CD14-positive monocyte (primary cell): Measurements from ENCODE around the gene EMC10. TPM values are rescaled to one million over a fixed set of nuclear protein-coding genes. Genes with fewer than 3 reads are reported as not detected.

ENCODE experiments used
- DNase-seq, 3 donors: peaks; one replicate each; pipeline ENCODE4 v3.0.0-alpha.2; 2011 to 2022
- H2AFZ ChIP-seq: 2 replicates; pipeline ENCODE4 v1.6.0; 2012; ENCODE audit warnings: mild to moderate bottlenecking, low read depth, low read length, inconsistent platforms; ENCODE audit not compliant: insufficient read depth, poor library complexity, severe bottlenecking
- H3K27ac ChIP-seq, 2 donors: 1 replicate in 1 of 2; 2 replicates in 1 of 2; pipeline ENCODE4 v1.5.1; 2012 to 2013; ENCODE audit warnings: low read length in 2 of 2, control low read depth in 1 of 2, inconsistent platforms in 1 of 2, low read depth in 1 of 2, mild to moderate bottlenecking in 1 of 2
- H3K27me3 ChIP-seq, 2 donors: one replicate each; pipeline versions ENCODE4 v1.6.0 to v1.6.1; 2011 to 2013; ENCODE audit warnings: low read length in 2 of 2; ENCODE audit not compliant: control insufficient read depth in 2 of 2, insufficient read depth in 2 of 2
- H3K36me3 ChIP-seq, 2 donors: replicated peaks in 1 of 2; 1 replicate in 1 of 2; 2 replicates in 1 of 2; pipeline versions ENCODE4 v1.5.1 to v1.6.1; 2012 to 2013; ENCODE audit warnings: low read length in 2 of 2, control low read depth in 1 of 2, inconsistent platforms in 1 of 2, mild to moderate bottlenecking in 1 of 2; ENCODE audit not compliant: insufficient read depth in 2 of 2, control insufficient read depth in 1 of 2
- H3K4me1 ChIP-seq, 2 donors: 1 replicate in 1 of 2; 2 replicates in 1 of 2; pipeline versions ENCODE4 v1.5.1 to v1.6.1; 2012 to 2013; ENCODE audit warnings: low read length in 2 of 2, control low read depth in 1 of 2, inconsistent platforms in 1 of 2, mild to moderate bottlenecking in 1 of 2, moderate library complexity in 1 of 2; ENCODE audit not compliant: insufficient read depth in 2 of 2, control insufficient read depth in 1 of 2
- H3K4me2 ChIP-seq: replicated peaks from 2 replicates; pipeline ENCODE3; 2012; ENCODE audit warnings: low read length, moderate library complexity, mild to moderate bottlenecking; ENCODE audit not compliant: poor library complexity, severe bottlenecking; ENCODE audit errors: extremely low read depth
- H3K4me3 ChIP-seq, 3 experiments: fragments of 200-600 bp in 1 of 3; sonication (generic) in 1 of 3; replicated peaks in 1 of 3; 1 replicate in 2 of 3; 2 replicates in 1 of 3; pipeline ENCODE4 v1.5.1; 2011 to 2013; ENCODE audit warnings: low read length in 3 of 3, mild to moderate bottlenecking in 3 of 3, control low read depth in 2 of 3, low read depth in 2 of 3, inconsistent platforms in 1 of 3, moderate library complexity in 1 of 3
- H3K79me2 ChIP-seq: 2 replicates; pipeline ENCODE4 v1.6.0; 2012; ENCODE audit warnings: mild to moderate bottlenecking, control low read depth, inconsistent platforms, low read length, moderate library complexity; ENCODE audit not compliant: insufficient read depth
- H3K9ac ChIP-seq: 2 replicates; pipeline ENCODE4 v1.6.0; 2017; ENCODE audit warnings: low read length, mild to moderate bottlenecking; ENCODE audit not compliant: insufficient read depth, poor library complexity, severe bottlenecking
- H3K9me3 ChIP-seq, 2 donors: replicated peaks in 1 of 2; 1 replicate in 1 of 2; 2 replicates in 1 of 2; pipeline versions ENCODE4 v1.5.1 to v1.6.1; 2012 to 2013; ENCODE audit warnings: low read length in 2 of 2, control low read depth in 1 of 2; ENCODE audit not compliant: control insufficient read depth in 1 of 2, insufficient read depth in 1 of 2
- H4K20me1 ChIP-seq: 2 replicates; pipeline ENCODE4 v1.6.0; 2012; ENCODE audit warnings: mild to moderate bottlenecking, low read length, control low read depth, moderate library complexity; ENCODE audit not compliant: insufficient read depth
- H3K27ac Mint-ChIP-seq, 7 donors: one replicate each; pipeline ENCODE4 v1.8.0; 2020; ENCODE audit warnings: mild to moderate bottlenecking in 7 of 7, mixed read lengths in 7 of 7, moderate library complexity in 6 of 7, inconsistent platforms in 2 of 7
- H3K27me3 Mint-ChIP-seq, 3 donors: one replicate each; pipeline ENCODE4 v1.8.0; 2021 to 2022; ENCODE audit warnings: low read depth in 3 of 3, mild to moderate bottlenecking in 3 of 3, mixed read lengths in 3 of 3, moderate library complexity in 3 of 3, inconsistent platforms in 1 of 3
- H3K36me3 Mint-ChIP-seq, 2 donors: one replicate each; pipeline ENCODE4 v1.8.0; 2020; ENCODE audit warnings: mixed read lengths in 2 of 2, inconsistent platforms in 1 of 2, mild to moderate bottlenecking in 1 of 2
- H3K4me1 Mint-ChIP-seq: one replicate; pipeline ENCODE4 v1.8.0; 2020; ENCODE audit warnings: mild to moderate bottlenecking, mixed read lengths
- H3K4me3 Mint-ChIP-seq, 2 donors: one replicate each; pipeline ENCODE4 v1.8.0; 2020; ENCODE audit warnings: mild to moderate bottlenecking in 2 of 2, mixed read lengths in 2 of 2, moderate library complexity in 1 of 2
- H3K9me3 Mint-ChIP-seq, 7 donors: one replicate each; pipeline ENCODE4 v1.8.0; 2020 to 2022; ENCODE audit warnings: mixed read lengths in 7 of 7, mild to moderate bottlenecking in 6 of 7, moderate library complexity in 6 of 7, inconsistent platforms in 2 of 7
- CTCF ChIP-seq: fragments of 200-600 bp; IDR thresholded peaks from one replicate; pipeline ENCODE4 v1.8.0; 2022; ENCODE audit warnings: antibody characterized with exemption, mild to moderate bottlenecking
- WGBS: methylation state at CpG from one replicate; pipeline ENCODE4 v1.1.5; 2013; ENCODE audit warnings: missing lambda C conversion rate; ENCODE audit not compliant: insufficient coverage; 5-methylcytosine and 5-hydroxymethylcytosine counted together
- intact Hi-C, 2 donors: fragments of 100-400 bp; cut with micrococcal nuclease; formaldehyde crosslinking; loops; one replicate each; pipeline versions ENCODE4 v1.15.0 to v1.15.1; 2023
- polyA plus RNA-seq, 3 donors: library from polyadenylated mRNA; depleted of rRNA in 1 of 3; unstranded in 2 of 3; stranded (reverse) in 1 of 3; fragments of 300-500 nt in 2 of 3; fragments of >200 nt in 1 of 3; fragmentation: Illumina TruSeq in 2 of 3; gene quantifications; 1 replicate in 2 of 3; 2 replicates in 1 of 3; pipeline ENCODE4 v1.2.3, GENCODE V29; 2012 to 2021

Gene EMC10
- polyA plus RNA-seq, 3 donors: 8.5 to 50.4 (median 9.3) TPM

DNA sequence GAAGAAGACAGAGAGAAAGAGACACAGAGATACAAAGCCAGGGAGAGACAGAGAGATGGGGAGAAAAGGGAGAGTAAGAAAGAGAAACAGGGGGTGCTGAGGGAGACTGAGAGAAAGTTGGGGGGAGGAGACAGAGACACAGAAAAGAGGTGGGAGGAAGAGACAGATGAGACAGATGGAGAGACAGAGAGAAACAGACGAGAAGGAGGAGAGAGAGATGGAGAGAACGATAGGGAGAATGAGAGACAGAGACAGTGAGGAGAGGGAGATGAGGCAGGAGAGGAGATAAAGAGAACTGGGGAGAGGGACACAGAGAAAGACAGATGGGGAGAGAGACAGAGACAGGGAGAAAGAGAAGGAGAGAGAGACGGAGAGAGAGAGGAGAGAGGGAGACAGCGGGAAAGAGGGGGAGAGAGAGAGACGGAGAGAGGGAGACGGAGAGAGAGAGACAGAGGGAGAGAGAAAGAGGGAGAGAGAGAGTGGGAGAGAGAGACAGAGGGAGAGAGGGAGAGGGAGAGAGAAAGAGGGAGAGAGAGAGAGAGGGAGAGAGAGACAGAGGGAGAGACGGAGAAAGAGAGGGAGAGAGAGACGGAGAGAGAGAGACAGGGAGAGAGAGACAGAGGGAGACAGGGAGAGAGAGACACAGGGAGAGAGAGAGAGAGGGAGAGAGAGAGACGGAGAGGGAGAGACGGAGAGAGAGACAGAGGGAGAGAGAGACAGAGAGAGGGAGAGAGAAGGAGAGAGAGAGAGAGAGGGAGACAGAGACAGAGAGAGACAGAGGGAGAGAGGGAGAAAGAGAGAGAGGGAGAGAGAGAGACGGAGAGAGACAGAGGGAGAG lies 22.1 kb downstream of the EMC10 start:
- intact Hi-C loops: no loop called here

More for the DNA sequence above, 22.1 kb downstream of the EMC10 start:
- Mint-ChIP-seq H3K9me3 (peaks cover 0 to 1% (median 0%) of the 10 kb centered on the region in 7 donors), H3K4me1 (peaks cover 2% of the 10 kb centered on the region), H3K36me3 (no peaks in the 10 kb centered on the region), H3K27ac (no peak overlapping the region), H3K4me3 (no peak overlapping the region), H3K27me3 (peaks cover 1 to 7% (median 2%) of the 10 kb centered on the region in 3 donors)
- no peak overlapping the region for H3K4me2 ChIP-seq
- H4K20me1 ChIP-seq: no peaks in the 10 kb centered on the region
- H3K79me2 ChIP-seq: no peaks in the 10 kb centered on the region
- no peak overlapping the region for H3K4me3 ChIP-seq
- H3K9ac ChIP-seq: no peak overlapping the region
- no peak for DNase-seq
- H3K27ac ChIP-seq: no peak overlapping the region
- H2AFZ ChIP-seq: no peak overlapping the region
- H3K9me3 ChIP-seq: no peaks in the 10 kb centered on the region
- no peaks in the 10 kb centered on the region for H3K4me1 ChIP-seq
- TF ChIP-seq CTCF: no peak
- no peaks in the 10 kb centered on the region for H3K36me3 ChIP-seq
- no peaks in the 10 kb centered on the region for H3K27me3 ChIP-seq
- 100% methylated on average over 11 of the region's 11 CpGs for WGBS
